CD4-positive, alpha-beta T cell treated with Interferon gamma for 1 hour (primary cell): ENCODE measurements around the gene DAZAP1.

Experiments
- DNase-seq: peaks from one replicate; pipeline ENCODE4 v3.0.0-alpha.2; 2020

Gene DAZAP1

DNA sequence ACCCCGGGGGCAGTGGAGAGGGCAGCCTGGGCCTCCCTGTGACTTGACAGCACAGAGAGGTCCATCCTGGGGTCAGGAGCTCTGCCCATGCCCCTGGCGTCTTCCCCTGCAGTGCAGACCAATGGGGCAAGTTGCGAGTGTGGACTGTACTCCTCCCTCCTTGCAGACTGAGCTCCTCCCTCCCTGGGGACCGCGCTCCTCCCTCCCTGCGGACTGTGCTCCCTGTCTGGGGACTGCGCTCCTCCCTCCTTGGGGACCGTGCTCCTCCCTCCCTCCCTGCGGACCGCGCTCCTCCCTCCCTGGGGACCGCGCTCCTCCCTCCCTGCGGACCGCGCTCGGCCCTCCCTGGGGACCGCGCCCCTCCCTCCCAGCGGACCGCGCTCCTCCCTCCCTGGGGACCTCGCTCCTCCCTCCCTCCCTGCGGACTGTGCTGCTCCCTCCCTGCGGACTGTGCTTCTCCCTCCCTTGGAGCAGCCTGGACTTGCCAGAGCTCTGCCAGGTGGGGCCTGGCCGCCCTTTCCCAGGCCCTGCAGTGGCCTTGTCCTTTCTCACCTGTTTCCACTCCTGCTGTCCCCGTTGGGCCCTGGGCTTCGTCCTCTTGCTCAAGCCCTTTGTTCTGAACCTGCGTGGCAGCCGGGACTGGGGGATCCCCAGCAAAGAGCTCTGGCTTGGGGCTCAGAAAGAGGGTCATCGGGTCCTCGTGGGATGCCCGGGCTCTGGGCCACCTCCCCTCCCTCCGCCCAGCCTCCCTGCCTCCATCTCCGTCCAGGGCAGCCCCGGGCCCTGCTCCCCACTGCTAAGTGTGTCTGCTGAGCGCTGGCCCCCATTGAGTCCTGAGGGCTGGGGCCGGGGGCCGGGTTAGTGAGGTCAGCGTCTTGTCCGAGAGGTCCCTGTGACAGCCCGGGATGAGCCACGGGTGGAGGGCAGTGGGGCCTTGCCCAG is 12.9 kb upstream of the DAZAP1 start:
- DNase-seq: no peak

DNA sequence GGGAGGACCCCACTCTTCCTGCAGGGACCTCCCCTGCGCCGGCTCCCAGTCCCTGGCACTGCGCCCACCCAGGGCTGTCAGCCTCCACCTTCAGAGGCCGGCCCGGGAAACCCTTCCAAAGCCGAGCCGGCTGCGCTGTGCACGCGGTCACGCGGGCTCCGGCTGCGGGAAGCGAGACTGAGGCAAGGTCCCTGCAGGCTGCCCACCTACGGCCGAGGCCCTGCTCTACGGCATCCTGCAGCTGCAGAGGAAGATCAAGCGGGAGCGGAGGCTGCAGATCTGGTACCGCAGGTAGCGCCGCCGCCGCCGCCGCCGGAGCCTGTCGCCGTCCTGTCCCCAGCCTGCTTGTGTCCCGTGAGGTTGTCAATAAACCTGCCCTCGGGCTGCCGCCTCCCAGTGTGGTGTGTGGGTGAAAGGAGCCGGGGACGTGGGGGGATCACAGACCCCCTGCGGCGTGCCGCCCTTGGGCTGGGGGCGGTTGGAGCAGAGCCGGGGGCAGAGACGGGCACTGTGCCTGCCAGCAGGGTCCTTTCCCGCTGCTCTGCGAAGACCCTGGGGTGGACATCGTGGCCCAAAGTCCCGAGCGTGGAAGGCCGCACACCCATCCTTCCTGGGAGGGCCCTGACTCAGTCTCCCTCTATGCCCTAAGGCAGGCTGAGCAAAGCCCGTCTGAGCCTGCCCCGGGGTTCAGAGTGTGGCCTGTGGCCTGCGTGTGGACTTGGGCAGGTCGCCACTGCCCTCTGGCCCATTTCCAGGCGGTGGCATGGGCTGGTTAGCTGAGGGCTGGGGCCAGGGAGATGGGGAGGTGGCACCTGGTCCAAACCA is 12.0 kb upstream of the DAZAP1 start:
- no peak for DNase-seq

DNA sequence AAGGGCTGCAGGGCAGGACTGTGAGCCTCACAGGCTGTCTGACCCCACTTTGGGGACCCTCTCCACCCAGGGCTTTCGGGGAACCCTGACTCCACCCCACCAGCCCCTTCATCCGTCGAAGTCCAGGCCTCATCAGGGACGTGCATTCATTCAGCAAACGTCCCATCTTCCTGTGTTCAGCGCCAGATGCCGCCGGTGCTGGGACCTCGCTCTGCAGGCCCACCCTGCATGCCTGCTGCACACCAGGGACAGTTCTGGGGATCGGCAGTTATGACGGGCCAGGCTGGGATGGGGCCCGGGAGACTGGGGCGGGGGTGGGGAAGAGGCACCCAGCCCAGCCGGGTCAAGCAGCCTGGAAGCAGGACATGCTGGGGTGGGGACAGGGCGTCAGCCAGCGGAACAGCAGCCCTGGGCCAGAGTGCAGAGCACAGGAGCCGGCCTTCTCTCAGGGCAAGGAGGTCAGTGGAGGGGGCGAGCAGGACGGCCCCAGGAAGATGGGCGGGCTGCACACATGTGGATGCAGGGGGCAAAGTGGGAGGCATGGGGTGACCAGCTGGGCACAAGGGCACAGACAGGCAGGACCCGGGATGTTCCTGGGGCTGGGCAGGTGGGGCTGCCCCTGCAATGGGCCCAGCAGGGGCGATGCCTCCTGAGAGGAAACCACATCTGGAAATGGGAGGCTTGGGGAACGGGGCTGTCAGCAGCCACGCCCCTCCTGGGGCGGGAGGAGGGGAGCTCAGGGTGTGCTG is 11.2 kb upstream of the DAZAP1 start:
- DNase-seq: no peak

DNA sequence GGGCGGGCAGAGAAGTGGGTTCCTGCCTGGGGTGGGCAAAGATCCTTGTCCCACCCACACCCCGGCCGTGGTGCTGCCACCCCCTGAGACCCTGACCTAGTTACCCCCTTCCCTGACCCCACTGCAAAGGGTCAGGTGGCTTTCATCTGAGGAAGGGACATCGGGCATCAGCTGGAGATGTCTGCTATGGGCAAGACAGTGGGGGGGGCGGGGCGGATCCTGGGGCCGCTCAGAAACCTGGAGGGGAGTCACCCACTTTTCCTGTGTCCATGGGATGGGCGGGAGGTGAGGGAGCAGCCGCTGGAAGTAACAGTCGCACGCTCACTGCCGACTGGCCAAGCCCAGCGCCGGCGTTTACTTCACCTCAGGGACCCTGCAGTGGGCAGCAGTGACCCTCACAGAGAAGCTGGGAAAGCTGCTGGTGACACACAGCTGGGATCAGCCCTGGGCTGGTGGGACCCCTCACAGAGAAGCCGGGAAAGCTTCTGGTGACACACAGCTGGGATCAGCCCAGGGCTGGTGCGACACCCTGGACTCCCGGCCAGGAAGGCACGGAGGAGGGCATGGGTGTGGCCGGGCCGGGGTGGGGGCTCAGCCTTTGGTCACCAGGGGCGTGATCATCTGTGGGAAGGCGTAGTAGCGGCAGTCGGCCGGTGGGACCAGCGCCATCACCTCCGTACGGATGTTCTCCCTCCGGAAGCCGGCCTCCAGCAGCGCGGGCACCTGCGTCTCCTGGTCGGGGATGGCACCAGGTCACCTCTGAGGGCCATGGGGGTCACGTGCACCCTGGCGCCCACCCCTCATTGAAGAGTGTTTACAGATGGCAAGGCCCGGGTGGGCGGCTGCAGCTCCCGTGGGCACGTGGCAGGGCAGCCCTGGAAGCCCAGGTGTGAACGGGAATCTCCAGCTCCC is 10.4 kb upstream of the DAZAP1 start:
- DNase-seq: no peak

DNA sequence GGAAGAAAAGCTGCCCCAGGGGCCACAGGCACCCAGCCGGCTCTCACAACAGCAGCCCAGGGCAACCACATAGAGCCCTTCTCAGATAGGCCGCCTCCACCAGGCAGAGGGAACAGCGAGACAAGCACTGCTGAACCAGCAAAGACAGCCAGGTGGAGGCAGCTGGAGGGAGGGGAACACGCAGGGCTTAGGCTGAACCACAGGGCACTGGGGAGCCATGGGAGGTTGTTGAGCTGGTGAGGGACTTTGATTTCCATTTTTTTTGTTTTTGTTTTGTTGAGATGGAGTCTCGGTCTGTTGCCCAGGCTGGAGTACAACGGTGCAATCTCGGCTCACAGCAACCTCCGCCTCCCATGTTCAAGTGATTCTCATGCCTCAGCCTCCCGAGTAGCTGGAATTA is 9.5 kb upstream of the DAZAP1 start:
- DNase-seq: no peak

DNA sequence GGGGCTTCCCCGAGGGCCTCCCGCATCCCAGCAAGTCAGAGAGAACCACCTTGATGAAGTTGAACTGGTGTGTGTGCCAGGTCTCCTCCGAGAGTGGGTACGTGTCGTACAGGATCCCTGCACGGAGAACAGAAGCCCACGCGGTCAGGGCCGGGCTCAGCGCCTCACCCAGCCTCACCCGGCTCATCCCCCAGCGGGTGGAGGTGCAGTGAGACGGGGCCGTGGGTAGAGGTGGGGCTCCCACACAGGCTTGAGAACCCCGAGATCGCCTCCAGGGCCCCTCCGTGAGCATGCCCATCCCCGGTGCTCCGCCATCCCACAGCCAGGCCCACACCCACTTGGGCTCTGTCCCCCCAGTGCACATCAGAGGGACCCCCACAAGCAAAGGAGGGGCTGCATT is 8.3 kb upstream of the DAZAP1 start:
- DNase-seq: no peak

DNA sequence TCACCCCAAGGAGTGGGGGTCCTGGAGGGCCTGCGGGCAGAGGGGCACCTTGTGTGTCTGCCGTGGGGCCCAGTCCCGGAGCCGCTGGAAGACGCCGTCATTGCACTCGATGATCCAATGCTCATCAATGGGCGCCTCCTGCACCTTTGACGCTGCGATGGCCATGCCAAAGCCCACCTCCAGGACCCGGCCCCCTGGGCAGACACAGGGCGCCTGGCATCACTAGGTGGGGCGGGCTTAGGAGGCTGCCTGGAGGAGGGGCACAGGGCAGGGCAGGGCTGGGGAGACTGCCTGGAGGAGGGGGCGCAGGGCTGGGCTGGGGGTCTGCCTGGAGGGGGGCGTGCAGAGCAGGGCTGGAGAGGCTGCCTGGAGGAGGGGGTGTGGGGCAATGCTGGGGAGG is 7.6 kb upstream of the DAZAP1 start:
- DNase-seq: no peak

DNA sequence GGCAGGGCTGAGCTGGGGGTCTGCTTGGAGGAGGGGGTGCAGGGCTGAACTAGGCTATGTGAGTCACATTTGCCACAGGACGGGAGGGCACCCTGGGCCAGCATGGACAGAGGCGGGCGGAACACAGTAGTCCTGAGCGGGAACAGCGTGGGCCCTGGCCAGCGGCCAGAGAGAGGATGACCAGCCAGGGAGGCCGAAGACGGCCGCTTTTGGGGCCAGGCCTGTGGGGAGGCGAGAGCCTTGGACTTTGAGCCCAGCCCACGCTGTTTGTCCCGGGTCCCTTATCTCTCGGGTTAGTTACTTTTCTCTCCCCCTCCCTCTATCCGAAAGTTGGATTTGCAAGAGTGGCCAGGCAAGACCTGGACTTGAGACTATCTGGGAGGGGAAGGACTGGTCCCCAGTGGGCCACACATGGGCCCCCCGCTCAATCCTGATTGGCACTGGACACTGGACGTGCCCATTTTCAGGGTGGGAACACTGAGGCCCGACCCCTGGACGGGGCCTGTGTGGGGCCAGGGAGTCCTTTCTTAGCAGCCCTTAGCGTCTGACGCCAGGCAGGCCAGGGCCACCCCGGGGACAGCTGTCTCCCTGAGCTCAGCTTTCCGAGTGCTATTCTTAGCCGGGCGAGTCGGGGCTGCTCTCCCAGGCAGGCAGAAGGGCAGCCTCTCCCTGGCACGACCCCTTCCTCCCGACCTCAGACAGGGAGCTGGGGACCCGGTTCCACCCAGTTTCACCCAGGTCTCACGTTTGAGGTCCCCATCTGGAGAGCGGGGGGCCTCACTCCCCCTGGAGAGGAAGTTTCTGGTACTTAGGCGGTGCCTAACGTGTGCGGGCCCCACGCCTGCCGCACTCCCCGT is 6.9 kb upstream of the DAZAP1 start:
- no peak for DNase-seq

DNA sequence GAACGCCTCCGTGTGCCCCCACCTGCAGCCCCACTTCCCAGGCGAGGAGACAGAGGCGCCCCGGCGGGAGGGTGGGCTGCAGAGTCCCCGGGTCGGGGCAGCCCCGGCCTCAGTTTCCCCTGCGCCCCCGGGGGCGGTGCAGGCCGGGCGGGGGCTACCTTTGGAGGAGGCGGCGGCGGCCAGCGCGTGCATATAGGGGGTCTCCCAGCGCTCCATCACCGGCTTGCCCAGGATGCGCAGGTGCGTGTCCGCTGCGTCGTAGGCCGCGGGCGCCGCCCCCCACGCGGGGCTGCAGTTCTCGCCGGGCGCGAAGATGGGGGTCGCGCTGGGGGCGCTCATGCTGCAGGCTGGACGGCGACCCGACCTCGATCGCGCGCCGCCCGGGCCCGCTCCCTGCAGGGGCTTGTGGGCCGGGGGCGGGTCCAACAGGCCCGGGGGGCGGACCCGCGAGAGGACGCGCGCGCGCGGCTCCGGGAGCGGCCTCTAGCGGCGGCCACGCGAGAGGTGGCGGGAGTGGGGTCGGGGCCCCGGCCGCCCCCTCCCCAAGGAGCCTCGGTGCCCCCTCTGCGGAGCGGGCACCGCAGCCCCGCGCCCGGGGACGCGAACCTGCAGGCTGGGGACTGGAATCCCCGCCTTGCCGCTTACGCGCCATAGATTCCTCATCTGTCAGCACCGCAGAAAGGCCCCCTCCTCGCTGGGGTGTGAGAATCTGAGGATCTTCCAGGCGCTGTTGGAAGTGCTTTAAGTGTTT is 6.1 kb upstream of the DAZAP1 start, which contains the start of gene GAMT:
TSS of gene GAMT (minus strand) at position 405 of the 751 bp plus-strand sequence. CDS start at position 339, 66 bp downstream.
- peak; percentile 56 for DNase-seq

DNA sequence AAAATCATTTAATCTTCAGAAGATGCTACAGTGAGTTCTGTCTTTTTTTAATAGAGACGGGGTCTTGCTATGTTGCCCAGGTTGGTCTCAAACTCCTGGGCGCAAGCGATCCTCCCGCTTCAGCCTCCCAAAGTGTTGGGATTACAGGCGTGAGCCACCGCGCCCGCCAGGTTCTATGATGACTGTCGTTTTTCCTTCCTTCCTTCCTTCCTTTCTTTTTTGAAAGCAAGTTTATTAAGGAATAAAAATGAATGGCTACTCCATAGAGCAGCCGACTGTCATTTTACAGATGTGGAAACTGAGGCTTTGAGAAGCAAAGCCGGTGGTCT is 5.5 kb upstream of the DAZAP1 start:
- DNase-seq: no peak

DNA sequence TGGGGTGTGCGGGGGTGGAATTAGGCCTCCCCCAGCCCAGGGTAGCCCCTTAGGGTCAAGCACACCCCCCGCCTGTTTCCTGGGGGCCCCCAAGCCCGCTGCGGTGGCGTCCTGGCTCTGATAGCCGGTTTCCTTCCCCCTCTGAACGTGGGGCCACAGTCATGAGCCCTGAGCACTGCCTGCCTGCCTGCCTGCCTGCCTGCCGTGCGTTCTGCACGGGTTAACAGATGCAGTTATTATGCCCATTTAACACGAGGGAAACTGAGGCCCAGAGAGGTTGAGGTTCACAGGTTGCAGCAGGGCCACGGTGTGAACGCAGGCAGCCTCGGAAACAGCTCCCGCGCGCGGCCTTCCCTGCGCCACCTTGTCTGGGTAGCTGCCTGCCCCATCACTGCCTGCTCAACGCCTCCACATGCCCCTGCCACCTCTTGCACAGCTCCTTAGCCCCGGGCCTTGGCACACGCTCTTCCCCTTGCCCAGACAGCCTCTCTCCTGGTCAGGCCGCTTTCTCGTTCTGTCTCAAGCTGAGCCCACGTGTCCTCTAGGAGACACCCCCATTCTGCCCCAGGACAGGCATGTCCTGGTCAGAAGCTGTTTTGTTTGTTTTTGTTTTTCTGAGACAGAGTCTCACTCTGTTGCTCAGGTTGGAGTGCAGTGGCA is 4.8 kb upstream of the DAZAP1 start:
- DNase-seq: no peak

DNA sequence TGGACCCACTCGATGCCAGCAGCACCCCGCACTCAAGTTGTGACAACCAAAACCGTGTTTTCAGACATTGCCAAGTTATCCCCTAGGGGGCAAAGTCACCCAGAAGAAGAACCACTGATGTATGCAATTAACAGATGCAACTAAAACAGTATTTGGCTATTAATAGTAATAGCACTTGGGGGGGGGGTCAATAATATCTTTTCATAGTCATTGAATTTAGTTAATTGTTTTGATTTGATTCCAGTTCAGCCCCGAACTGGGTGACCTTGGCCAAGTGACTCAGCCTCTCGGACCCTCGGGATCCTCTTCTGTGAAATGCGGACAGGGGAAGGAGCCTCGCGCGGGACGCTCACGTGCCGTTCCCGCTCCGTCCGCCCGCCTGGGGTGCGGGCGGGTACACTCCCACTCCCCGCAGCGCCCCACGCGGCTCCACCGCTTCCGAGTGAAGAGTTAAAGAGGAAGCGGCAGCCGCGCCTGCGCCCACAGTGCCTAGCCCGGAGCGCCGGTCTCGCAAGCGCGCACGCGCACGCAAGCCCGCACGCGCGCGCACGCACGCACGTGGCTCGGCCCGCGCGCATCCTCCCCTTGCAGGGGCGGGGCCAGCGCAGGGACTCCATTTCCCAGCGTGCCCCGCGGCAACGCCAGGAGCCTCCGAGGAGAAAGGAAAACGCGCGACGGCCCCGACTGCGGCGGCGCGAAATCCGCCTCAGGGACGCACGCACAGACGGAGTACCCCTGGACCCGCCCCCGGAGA is 435 bp upstream of the DAZAP1 start:
- DNase-seq: peak; percentile 99

DNA sequence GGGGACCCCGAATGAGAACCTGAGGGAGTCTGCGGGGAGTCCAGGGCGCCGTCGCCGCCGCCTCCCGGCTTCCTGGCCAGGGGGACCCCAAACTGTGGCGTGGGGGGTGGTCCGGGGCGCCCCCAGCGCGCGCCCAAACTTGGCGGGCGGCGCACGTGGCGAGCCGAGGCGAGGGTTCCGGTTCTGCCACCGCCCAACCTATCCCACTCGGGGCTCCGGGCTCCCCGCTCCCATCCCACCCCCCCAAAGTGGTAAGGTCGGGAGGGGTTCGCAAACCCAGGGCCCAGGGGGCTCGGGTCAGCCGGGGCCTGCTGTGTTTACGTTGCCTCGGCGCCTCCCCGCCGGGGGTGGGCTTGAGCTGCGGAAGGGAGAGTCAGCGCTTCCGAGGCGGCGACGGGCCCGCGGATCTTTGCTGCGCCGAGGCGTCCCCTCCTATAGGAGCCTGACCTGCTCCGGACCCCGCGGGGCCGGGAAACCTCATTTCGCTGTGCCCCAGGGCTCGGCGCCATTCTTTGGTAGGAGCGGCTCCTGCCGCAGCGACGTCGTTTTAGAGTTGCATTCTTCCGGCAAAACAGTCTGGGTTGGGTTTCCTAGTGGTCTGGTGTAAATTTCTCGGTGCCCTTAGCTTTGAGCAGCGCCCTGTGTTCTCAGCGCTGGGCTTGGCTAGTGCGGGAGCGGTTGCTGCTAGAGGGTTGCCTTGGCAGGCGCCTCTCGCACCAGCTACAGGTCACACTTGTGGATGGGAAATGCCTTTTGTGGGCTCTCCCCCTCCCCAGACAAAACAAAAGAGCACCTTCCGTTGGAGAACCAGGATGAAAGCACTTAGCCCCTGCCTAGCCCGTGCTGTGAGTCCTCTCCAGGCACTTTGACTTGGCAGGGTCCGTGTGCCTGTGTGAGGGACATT is 1.2 kb downstream of the DAZAP1 start:
- DNase-seq: peak; percentile 55

DNA sequence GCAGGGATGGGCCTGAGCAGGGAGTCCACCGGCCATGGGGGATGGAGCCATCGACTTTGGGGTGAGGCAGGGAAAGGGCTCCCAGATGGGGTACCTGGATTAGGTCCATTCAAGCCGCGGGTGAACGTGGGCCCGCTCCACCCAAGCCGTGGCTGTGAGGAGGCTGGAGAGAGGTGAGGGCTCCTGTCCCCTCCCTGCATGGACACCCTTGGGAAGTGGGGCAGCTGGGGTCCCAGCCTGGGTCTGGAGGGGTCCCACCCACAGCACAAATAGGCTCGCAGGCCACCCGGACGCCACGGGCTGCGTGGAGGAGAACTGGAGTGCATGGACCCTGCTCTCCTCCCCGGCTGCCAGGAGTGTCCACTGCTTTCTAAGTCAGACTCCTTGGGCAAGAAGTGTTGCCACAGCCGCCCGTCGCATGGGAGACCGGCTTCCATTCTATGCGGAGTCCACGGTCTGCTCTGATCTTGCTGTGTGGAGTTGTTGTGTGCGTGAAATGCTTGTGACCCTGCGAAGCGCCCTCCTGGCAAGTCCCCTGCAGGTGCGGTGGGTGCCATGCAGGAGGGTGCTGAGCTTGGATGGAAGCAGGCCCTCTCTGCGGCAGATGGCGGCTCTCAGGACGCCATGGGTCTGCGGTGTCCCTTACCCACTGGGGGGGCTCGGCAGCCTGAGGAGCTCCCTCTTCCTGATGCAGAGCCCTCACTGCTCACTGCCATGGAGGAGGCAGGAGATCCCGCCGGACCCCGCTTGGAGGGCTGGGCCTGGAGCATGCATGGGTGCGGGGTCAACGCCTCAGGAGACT is 2.0 kb downstream of the DAZAP1 start:
- no peak for DNase-seq

DNA sequence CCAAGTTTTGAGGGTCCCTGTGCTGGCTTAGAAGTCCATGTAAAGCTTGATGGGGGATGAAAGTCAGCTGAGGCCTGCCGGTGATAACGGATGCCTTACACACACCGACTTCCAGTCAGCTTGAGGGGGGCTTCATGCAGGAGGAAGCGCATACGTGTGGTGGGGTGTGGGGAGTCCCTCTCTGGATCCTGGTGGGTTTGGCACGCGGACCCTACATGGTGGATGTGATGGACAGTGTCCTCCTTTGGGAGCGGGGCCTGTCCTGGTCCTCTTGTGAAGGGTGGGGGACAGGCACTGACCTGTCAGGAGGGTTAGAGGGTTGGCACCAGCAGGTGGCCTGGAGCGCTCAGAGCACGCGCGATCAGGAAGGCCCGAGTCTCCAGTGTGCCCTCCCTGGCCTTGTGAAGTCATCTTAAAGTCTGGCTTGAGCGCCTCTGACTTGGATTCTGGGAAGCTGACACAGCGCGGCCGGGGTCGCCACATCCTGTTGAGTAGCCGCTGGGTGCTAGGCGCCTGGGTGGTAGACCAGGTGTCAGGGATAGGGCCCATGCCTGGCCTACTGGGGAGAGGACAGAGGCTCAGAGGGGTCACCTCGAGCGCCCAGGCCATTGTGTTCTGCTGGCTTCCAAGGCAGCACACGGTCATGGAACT is 2.9 kb downstream of the DAZAP1 start:
- DNase-seq: no peak

DNA sequence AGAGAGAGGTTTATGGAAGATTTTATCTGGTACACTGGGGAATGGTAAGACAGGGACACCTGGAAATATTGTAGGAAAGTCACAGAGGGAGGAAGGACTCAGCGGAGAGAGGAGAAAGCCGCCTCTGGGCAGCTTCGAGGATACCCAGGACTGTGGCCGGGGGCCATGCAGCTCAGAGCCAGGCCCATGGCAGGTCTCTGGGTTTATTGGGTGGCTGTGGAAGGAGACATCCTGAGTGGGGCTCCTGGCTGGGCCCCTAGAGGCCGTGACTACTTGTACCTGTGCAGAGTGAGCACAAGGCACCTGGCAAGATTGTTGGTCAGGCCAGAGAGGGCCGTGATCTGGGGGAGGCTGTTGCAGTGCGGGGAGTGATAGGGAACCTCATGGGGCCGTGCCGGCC is 3.4 kb downstream of the DAZAP1 start:
- no peak for DNase-seq
